WERI-Rb-1 (cell line): ENCODE results near the gene NKAIN2.

Source experiments
- DNase-seq: peaks from one replicate; pipeline ENCODE4 v3.0.0-alpha.2; 2020
- H3K27ac ChIP-seq: fragments of 250-450 bp; sonication (Bioruptor Pico); 2 replicates; pipeline ENCODE4 v1.5.1; 2020; ENCODE audit warnings: mild to moderate bottlenecking, moderate library complexity
- H3K27me3 ChIP-seq: fragments of 250-450 bp; sonication (Bioruptor Pico); 2 replicates; pipeline ENCODE4 v1.5.1; 2021; ENCODE audit warnings: mild to moderate bottlenecking, low read depth, moderate library complexity; ENCODE audit not compliant: insufficient read depth, severe bottlenecking
- H3K36me3 ChIP-seq: fragments of 250-450 bp; sonication (Bioruptor Pico); 2 replicates; pipeline ENCODE4 v1.5.1; 2020; ENCODE audit warnings: mild to moderate bottlenecking, moderate library complexity
- H3K4me3 ChIP-seq: 2 replicates; pipeline ENCODE4 v1.5.1; 2011; ENCODE audit warnings: low read depth, mild to moderate bottlenecking, control low read depth, low read length
- H3K9me3 ChIP-seq: fragments of 250-450 bp; sonication (Bioruptor Pico); 2 replicates; pipeline ENCODE4 v1.5.1; 2021; ENCODE audit warnings: mild to moderate bottlenecking, moderate library complexity; ENCODE audit not compliant: severe bottlenecking
- CTCF ChIP-seq: IDR thresholded peaks from 2 replicates; pipeline ENCODE4 v1.5.1; 2011; ENCODE audit warnings: low read depth, mild to moderate bottlenecking, control low read depth, inconsistent platforms, low read length

Gene NKAIN2

GRCh38 chr6:123896869-123897268 is 93.2 kb downstream of the NKAIN2 start:
- TF ChIP-seq CTCF, result no peak
- H3K27ac ChIP-seq, result no peak overlapping the region
- no peak for DNase-seq
- H3K9me3 ChIP-seq, result no peaks in the 10 kb centered on the region
- no peaks in the 10 kb centered on the region for H3K27me3 ChIP-seq
- no peaks in the 10 kb centered on the region for H3K36me3 ChIP-seq
- H3K4me3 ChIP-seq, result no peak overlapping the region

- TF ChIP-seq CTCF, result no peak
- H3K4me3 ChIP-seq, result no peak overlapping the region
- H3K36me3 ChIP-seq, result no peaks in the 10 kb centered on the region
- H3K27me3 ChIP-seq, result no peaks in the 10 kb centered on the region
- no peak overlapping the region for H3K27ac ChIP-seq
- no peaks in the 10 kb centered on the region for H3K9me3 ChIP-seq
- no peak for DNase-seq
Measured at GRCh38 chr6:123897965-123898364, 94.3 kb downstream of the NKAIN2 start.

GRCh38 chr6:123898665-123899064 is 95.0 kb downstream of the NKAIN2 start:
- Histone ChIP-seq H3K27ac (no peak overlapping the region), H3K9me3 (no peaks in the 10 kb centered on the region), H3K27me3 (no peaks in the 10 kb centered on the region), H3K36me3 (no peaks in the 10 kb centered on the region), H3K4me3 (no peak overlapping the region)
- DNase-seq, result no peak
- TF ChIP-seq CTCF, result no peak

DNA sequence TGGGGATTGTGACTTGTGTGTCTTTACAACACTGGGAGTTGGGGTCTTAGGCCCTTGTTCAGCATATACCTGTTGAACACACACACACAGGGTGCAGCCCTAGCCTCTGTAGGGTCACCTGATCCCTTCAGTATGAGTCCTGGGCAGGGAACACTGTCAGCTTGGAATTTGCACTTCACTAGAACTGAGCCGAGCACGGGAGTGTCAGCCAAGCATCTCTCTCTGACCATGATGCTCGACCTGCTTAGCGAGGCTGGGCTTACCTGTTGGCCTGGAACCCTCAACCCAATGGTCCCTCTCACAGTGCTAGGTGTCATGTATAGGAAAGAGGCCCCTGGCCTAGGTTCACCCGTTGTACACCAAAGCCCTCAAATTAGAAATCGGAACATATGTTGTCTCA is 96.1 kb downstream of the NKAIN2 start:
- Histone ChIP-seq H3K27me3 (no peaks in the 10 kb centered on the region), H3K27ac (no peak overlapping the region), H3K36me3 (no peaks in the 10 kb centered on the region), H3K9me3 (no peaks in the 10 kb centered on the region), H3K4me3 (no peak overlapping the region)
- no peak for TF ChIP-seq CTCF
- DNase-seq, result no peak

DNA sequence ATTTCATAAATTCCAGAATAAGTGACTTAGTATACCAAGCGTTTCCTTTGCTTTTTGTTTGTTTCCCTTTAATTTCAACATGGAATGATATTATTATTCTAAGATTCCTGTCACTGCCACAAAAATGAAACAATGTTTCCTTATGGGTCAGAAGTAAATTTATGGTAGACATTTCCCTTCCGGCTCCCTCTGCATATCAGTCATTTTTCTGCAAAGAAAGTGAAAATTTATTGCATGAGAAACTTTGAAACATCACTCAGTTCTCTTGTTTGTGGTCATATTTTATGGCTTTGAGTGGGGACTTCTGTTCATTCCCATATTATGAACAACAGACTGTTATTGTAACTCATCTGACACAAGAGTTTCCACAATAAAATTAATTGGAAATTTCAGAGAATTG is 97.8 kb downstream of the NKAIN2 start:
- H3K4me3 ChIP-seq, result no peak overlapping the region
- H3K9me3 ChIP-seq, result no peaks in the 10 kb centered on the region
- TF ChIP-seq CTCF, result no peak
- H3K27ac ChIP-seq, result no peak overlapping the region
- H3K36me3 ChIP-seq, result no peaks in the 10 kb centered on the region
- no peaks in the 10 kb centered on the region for H3K27me3 ChIP-seq
- DNase-seq, result no peak

GRCh38 chr6:123902738-123903313 is 99.2 kb downstream of the NKAIN2 start:
- Histone ChIP-seq H3K4me3 (no peak overlapping the region), H3K27ac (no peak overlapping the region)
- no peak for TF ChIP-seq CTCF

More at GRCh38 chr6:123902738-123903313, 99.2 kb downstream of the NKAIN2 start:
- DNase-seq, result no peak
- H3K27me3 ChIP-seq, result no peaks in the 10 kb centered on the region
- H3K36me3 ChIP-seq, result no peaks in the 10 kb centered on the region
- no peaks in the 10 kb centered on the region for H3K9me3 ChIP-seq
